NCI-H345 treated with DMSO at 0.1 percent for 48 hours (cell line): ENCODE data around the gene JAG2.

Source experiments
- DNase-seq: peaks from one replicate; lab custom pipeline; 2025; ENCODE audit not compliant: unreplicated experiment; lab: John Stamatoyannopoulos, UW

The JAG2 gene

DNA sequence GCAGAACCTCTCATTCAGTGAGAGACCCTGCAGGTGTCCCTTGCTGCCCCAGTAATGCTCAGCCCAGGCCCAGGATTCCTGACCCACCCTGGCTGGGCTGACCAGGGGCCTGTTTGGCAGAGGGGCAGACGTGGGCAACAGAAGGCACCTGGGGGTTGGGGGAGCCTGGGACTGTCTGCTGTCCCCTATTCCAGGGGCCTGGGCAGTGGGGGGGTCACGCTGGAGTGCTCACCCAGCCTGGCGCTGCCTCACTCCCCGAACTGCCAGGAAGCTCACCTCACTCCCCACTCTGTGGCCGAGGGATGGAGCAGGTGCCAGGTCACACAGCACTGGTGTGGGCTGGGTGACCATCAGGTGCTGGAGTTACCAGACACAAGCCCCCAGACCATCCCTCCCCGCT, 35.1 kb upstream of the JAG2 start:
- no peak for DNase-seq

DNA sequence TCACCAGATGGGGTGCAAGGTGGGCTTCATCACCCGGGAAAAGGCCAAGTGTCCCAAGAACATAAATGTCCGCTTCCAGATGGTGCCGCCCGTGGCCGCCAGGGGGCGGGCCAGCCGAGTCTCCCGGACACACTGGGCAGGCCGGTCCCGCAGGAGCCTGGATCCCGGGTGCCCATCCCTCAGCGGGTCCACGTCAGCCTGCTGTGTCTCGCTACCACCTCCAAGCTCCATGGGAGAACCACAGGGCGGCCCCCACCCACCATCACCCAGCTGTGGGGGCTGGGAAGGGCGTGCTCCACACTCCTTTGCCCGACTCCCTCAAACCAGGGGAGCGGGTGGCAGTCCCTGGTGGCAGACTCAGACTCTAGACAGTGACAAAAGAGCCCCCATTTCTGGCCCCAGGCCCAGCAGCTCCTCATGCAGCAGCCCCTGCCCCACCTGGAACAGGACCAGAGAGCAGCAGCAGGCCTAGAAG, 34.5 kb upstream of the JAG2 start:
- DNase-seq = peak; percentile 27

DNA sequence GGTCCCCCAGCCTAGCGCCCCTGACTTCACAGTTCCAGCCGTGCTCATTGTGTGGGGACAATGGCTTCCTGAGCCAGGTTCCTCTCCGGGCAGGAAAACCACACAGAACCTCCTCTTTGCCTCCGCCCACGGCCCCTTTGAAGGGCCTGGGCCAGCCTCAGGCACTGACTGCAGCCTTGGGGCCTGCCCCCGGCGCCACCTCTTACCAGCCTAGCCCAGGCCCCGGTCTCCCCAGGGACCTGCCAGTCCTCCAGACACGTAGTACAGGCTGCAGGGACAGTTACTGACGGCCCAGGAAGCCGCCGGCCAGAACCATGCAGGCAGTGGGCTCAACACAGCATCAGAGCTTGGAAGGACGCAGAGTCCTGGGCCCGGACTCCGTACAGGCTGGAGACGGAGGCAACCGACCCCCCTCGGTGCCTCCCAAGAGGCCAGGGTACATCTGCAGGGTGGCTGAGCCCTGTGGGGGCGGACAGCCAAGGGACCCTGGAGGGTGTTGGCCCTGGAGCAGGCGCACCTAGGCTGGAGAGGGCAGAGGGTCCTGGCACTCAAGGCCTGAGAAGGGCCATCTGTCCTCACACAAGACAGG, 33.4 kb upstream of the JAG2 start:
- no peak for DNase-seq

DNA sequence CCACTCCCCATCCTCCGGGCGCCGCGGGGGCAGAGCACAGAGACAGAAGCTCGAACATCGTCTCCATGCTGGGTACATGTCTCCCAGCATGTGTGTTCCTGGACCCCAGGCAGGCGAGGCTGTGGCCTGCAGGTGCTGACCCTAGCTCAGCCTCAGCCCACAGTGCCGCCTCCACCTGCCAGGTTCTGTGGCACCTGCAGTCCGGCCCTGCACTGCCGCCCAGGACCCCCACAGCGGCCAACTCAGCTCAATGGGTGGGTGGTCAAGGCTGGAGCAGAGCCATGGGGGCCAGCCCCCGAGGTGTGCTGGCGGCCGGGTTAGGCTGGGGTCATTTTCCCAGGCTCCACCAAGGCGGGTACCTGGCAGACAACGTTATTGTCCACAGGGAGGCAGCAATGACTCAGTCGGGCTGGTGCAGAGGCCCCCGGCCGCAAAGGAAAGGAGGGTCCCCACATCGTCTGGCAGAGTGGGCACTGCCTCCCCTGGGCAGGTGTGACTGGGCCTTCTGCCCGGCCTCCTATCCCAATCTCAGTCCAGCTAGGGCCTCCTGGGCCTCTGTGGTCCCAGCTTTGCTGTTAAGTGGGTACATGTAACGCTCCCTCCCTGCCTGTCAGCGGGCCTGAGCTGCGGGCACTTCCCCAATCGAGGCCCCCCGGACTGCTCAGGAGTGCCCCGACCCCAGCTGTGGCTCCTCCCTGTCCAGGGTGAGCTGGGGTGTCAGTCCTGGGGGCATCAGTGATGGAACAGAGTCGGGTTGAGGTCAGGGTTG, 32.8 kb upstream of the JAG2 start:
- DNase-seq = no peak

DNA sequence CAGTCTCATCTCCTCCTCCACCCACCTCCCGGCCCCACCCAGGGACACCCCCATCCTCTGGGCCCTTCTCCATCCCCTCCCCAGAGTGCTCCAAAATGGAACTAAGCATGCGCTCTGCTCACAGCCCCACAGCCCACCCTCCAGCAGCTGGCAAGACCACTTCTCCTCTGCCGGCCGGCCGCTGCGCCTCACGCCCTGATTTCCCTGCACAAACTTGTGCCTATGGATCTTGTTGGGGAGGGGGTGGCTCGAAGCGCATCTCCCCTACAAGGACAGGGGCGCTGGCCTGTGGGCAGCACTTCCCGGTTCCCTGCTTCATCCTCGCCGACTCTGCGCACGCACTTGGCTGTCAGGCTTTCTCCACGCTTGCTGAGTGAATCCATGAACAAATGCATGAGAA, 32.1 kb upstream of the JAG2 start:
- no peak for DNase-seq

DNA sequence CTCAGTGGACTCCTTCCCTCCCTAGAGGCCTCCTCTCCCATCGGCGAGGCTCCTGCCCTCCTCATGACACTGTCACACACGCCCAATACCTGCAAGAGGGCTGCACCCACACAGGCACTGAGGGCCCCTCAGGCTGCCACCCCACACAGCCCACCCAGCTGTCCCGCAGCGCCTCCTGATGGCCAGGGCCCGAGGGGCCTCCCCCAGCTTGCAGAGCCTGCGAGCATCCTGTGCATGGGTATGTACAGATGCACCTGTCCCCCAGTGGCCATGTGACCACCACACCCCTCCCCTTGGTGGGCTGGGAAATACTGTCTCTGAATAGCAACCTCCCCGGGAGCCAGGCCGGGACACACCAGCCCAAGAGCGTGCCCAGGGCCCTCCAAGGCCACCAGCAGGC, 31.5 kb upstream of the JAG2 start:
- DNase-seq = no peak

DNA sequence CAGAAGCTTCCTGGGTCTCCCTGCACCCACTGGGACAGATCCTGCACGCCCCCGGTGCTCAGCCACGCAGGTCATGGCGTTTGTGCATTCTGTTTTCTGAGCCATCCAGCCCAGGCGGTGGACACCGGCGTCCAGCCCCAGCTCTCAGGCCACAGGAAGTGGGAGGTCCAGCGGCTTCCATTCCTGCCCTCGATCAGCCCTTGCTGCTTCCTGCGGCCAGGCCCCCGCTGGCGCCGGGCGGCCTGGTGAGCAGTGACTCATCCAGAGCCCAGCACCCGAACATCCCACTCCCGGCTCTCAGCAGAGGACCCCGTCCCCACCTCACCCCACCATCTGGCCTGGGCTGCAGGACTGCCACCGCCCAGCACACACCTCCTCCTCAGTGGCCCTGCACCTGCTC, 30.5 kb upstream of the JAG2 start:
- DNase-seq = no peak

DNA sequence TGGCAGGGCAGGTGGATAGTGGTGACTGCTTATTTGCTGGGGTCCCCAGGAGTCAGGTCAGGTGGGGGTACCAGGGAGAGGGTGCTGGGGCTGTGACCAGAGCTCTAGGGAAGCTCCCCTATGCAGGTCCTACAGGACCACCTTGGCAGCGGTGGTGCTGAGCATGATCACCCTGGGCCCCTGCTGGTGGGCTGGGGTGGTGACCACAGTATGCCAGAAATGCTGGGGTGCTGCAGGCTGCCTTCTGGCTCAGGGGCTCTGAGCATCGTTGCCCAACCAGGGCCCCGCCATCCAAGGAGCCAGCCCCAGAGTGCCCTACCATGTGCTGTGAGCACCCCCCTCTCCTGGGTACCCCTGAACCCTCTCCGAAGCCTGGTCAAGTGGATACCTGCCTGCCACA, 30.0 kb upstream of the JAG2 start:
- no peak for DNase-seq

DNA sequence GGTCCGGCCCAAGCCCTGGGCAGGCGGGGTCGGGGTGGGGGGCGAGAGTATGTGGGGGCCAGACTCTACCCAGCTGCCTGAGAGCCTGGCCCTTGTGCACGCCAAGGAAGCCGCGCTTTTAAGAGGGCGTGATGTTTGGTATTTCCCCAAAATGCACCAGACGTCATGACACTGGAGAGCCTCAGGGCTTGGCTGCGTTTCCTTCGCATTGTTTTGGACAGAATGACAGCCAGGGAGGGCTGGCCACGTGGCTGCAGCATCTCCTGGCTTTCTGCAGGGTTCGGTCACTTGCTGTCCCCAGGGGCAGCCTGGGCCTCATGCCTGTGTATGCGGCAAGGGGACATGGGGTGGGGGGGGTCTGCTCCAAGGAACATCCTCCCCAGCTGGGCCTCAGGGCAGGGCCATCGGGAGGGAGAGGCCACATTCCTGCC, 28.6 kb upstream of the JAG2 start:
- DNase-seq = no peak

DNA sequence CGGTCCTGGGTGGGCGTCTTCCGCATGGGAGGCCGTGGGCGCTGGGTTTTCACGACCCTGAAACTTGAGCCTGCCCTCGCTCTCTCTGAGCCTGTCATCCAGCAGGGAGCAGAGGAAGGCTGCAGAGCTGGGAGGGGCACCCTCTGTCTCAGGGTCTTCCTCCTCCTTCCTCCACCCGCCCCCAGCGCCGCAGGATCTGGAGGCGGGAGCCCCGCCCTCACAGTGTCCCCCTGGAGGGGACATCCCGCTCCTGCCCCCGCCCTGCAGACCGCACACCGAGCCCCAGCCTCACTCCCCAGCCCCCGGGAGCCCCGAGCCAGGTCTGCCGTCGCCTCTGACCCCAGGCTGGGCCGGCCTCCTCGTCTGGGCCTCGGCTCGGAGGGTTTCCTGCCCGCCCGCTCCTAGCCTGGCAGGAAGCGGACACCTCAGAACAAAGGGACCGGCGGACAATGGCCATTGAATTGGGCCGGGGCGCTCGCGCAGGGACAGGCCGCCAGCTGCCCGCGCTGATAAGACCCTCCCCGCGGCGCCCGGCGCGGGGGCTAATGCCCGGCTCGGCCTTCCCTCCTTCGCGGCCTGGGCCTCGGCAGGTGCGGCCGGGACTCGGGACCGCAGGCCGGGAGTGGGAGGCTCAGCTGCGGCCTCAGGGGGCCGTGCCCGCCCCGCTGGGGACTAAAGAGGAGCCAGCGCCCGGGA, 27.8 kb upstream of the JAG2 start:
- DNase-seq = no peak

DNA sequence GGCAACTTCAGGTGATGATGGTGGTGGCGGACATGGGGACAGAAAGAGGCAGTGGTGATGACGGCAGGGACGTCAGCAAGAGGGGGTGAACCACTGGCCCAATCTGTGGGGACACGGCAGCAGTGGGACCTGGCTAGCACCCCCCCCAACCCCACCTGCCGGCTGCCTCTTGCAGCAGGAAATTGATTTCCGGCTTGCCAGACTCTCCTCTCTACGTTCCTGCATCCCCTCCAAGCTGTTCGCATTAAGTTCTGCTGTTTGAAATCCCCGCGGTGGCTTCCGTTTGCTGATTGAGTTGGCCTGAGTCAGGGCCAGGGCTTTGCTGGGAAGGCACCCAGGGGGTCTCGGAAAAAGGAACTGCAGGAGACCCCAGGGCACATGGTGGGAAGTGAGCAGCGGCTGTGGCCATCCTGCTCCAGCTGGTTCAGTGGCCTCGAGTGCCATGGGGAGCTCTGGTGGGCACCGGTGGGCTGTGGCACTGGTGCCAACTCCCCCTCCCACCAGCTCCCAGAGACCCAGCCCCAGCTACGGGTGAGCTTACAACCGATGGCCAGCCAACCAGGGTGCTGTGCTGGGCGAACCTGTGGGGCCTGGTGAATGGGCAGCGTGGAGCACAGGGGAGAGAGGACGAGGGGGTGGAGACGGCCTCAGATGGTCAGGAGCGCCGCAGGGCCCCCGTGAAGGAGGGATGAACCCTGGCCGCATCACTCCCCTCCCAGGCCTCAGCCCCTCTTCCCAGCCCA, 27.1 kb upstream of the JAG2 start:
- no peak for DNase-seq

DNA sequence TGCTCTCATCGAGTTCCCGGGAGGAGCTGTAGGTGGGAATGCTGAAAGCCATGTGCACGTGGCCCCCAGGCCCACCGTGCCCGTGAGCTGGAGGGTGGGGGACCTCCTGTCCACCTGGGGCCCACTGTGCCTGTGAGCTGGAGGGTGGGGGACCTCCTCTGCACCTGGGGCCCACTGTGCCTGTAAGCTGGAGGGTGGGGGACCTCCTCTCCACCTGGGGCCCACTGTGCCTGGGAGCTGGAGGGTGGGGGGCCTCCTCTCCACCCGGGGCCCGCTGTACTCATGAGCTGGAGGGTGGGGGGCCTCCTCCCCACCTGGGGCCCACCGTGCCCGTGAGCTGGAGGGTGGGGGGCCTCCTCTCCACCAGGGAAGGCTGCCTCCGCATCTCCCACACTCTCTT, 26.5 kb upstream of the JAG2 start:
- DNase-seq = no peak

DNA sequence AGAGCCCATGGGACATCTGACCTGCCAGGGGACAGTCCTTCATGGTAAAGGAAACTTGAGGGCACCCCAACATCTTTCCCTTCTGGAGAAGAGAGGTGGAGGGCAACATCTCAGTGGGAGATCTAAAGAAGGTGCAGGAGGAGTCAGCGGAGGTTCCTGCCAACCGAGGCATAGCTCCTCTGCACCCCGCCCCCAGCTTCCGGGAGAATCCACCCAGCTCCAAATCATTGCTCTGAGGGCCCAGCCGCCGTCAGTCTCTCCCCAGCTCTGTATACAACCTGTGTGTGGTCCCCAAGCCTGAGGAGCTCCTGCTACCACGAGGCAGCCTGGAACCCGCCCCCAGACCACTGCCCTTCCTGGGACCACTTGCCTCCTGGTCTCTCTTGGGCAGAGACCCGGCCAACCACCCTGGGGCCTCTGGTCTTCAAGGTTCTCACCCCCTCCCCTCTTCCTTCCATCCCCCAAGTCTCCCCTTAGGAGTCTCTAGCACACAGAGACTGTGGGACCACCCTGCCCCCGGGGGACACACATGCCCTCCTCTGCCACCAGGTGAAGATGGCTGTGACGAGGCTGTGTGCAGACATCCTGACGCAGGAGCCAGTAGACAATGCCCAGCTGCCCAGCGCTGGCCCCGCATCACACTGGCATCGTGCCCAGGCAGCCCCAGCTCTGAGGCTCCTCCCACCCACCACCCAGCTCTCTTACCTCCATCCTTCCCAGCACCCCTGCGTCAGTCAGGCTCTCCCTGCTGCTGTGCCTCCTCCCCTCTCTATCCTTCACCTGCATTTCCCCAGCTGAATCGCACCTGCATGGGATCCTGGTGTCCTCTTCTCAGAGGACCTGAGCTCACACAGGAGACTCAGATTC, 25.6 kb upstream of the JAG2 start:
- peak; percentile 86 for DNase-seq

DNA sequence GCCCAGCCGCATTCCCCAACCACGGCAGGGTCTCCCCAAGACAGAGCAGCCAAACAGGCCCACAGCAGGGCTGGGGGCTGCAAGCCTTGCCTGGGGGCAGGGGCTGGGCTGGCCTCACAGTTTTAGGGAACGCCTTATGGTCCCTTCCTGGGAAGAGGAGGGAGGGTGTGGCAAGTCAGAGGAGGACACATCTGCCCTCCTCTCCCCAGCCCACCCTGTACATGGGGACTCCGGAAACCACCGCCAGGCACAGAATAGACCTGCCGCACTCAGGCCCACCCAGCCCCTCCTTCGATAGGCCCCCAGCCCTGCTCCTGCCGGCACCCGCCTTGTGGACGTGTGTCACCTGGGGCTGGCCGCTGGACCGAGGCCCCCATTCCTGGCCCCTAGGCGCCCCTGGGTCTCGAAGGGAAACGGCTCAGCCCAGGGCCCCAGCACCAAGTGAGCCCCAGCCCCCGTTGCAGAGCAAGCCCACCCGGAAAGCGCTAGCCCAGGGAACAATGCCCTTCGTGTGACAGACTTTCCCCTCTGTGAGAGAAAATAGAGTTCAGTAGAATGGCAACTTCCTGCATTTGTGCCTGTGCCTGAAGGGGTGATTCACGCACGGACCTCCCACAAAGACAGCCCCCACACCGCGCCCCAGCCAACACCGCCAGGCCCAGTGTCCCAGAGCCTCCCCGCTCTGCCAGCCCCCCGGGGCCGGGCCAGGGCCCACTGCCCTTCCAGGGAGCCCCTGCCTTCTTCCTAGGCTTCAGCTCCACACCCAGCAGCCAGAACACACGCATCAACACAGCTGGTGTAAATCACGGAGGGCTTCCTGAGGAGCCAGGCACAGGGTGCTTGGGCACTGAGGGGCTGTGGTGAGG, 24.5 kb upstream of the JAG2 start:
- DNase-seq = no peak

DNA sequence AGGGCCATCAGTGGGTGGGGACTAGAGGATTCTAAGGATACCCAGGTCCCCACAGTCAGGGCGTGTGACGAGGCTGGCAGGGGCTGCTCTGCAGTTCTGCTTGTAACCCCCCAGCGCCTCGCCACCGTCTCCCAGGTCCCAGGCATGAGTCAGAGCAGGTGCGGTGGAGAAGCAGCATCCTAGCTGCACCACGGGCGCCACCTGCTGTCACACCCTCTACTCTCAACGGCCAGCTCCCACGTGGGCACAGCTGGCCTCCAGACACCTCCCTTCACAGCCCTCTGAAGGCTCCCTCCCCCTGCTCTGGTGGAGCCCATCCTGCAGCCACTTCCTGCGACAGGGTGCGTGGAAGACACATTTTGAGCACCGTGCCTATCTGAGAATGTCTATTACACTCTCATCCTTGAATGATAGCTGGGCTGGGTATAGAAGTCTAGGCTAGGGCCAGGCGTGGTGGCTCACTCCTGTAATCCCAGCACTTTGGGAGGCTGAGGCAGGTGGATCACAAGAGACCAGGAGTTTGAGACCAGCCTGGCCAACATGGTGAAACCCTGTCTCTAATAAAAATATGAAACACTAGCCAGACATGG, 19.5 kb upstream of the JAG2 start:
- DNase-seq = no peak

DNA sequence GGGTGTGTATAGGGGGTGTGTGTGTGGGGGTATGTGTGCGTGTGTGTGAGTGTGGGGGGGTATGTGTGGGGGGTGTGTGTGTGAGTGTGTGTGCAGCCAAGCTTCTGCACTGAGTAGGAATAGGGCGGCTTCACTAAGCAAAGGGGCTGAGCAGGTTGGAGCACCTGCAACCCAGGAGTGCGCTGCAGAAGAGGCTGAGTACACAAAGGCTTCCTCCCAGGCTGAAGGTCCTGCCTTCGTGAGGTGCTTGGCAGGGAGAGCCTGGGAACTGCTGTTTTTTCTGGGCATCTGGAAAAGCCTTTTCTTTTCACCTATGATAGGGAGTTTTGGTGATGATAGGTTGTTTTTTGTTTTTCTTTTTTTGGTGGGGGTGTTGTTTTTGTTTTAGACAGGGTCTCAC, 18.5 kb upstream of the JAG2 start:
- peak; percentile 64 for DNase-seq

DNA sequence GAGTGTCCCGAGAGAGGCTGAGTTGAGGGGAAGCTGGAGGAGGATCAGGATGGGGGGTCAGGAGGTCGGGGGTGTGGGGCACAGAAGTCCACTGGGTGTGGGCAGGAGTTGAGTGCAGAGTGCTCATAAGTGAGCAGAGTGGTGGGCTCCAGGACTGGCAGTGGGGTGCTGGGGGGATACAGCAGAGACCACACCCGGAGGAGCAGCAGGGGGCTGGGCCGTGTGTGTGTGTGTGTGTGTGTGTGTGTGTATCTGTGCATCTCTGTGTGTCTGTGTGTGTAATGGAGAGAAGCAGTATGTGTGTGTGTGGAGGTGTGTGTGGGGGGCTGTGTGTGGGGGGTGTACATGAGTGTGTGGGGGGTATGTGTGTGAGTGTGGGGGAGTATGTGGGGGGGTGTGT, 17.4 kb upstream of the JAG2 start:
- no peak for DNase-seq

DNA sequence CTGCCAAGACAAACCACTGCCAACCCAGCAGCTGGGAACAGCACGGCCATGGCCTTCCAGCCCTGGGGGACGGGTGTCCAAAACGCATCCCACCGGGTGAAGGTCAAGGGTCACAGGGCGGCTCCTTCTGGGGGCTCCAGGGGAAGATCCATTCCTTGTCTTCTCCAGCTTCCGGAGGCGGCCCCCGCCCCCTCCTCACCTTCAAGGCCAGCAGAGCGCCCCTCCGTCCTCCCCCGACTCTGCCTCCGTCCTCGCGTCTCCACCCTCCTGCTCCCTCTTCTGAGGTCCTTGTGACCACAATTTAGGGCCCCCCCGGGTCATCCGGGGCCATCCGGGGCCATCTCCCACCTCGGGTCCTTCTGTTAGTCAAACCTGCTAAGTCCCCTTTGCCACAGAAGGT, 16.4 kb upstream of the JAG2 start:
- DNase-seq = no peak

DNA sequence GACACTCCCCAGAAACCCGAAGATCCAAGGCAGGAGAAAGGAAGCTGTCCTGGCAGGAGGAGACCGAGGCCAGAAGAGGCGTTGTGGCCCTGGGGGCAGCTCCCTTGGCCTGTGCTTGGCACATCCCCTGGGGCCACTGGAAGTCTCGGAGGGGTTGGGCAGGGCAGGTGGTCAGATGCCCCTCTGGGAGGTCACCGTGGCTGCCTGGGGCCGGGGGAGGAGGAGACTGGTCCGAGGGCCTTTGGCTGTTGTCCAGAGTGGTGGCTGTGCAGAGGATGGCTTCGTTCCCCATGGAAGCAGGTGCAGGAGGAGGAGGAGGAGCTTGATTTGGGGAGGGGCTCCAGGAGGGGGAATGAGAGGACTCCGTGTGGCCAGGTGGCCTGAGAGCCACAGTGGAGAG, 15.9 kb upstream of the JAG2 start:
- DNase-seq = no peak
